Activated CD8-positive, alpha-beta T cell treated with anti-CD3 and anti-CD28 coated beads, Interleukin-2, amount 10 ng/mL, durations not matched to agents 7 days and 5 days (primary cell): Measurements from ENCODE around the gene KLHDC8B. TPM values are rescaled to one million over a fixed set of nuclear protein-coding genes. Genes with fewer than 3 reads are reported as not detected.

ENCODE experiments used
- ATAC-seq: fragments of 150-1000 bp; cut with Tn5 transposase; one replicate; pipeline ENCODE4 v1.10.0; 2021; ENCODE audit warnings: moderate library complexity
- CTCF ChIA-PET: fragments of 350-600 bp; sonication (Branson Sonifier 250); formaldehyde crosslinking; loops from one replicate; lab custom pipeline; 2021; ENCODE audit warnings: antibody characterized with exemption; lab: Charles Lee
- POLR2A ChIA-PET: fragments of 350-600 bp; sonication (Branson Sonifier 250); formaldehyde crosslinking; loops from one replicate; lab custom pipeline; 2021; ENCODE audit warnings: antibody characterized with exemption; lab: Charles Lee
- DNase-seq: peaks from one replicate; pipeline ENCODE4 v3.0.0-alpha.2; 2020
- H3K27ac Mint-ChIP-seq: one replicate; pipeline ENCODE4 v1.8.0; 2021; ENCODE audit warnings: mild to moderate bottlenecking, mixed read lengths
- H3K27me3 Mint-ChIP-seq: one replicate; pipeline ENCODE4 v1.8.0; 2021; ENCODE audit warnings: low read depth, mixed read lengths
- H3K36me3 Mint-ChIP-seq: one replicate; pipeline ENCODE4 v1.8.0; 2021; ENCODE audit warnings: low read depth, mixed read lengths
- H3K4me1 Mint-ChIP-seq: one replicate; pipeline ENCODE4 v1.8.0; 2021; ENCODE audit warnings: low read depth, mixed read lengths
- H3K4me3 Mint-ChIP-seq: one replicate; pipeline ENCODE4 v1.8.0; 2021; ENCODE audit warnings: mild to moderate bottlenecking, mixed read lengths
- H3K9me3 Mint-ChIP-seq: one replicate; pipeline ENCODE4 v1.8.0; 2022; ENCODE audit warnings: mixed read lengths; ENCODE audit not compliant: insufficient read depth
- total RNA-seq, 2 experiments: library from RNA; stranded (reverse); gene quantifications; one replicate each; pipeline ENCODE4 v1.2.3, GENCODE V29; 2021

KLHDC8B gene
- total RNA-seq, 2 experiments from 2014 or later: 0.81 to 1.2 TPM

GRCh38 chr3:49133226-49133951, 38.0 kb upstream of the KLHDC8B start:
- no peak overlapping the region for H3K4me3 Mint-ChIP-seq
- H3K27me3 Mint-ChIP-seq: peaks cover 14% of the 10 kb centered on the region
- ATAC-seq (no peak), DNase-seq (no peak)
- peaks cover 13% of the 10 kb centered on the region for H3K4me1 Mint-ChIP-seq
- H3K36me3 Mint-ChIP-seq: no peaks in the 10 kb centered on the region
- ChIA-PET CTCF (interaction anchor here (1.0 kb wide), 1 partner anchor 316 kb away, joined by 3 read pairs; no protein-coding TSS in a partner anchor), POLR2A (no interaction called here)
- no peak overlapping the region for H3K27ac Mint-ChIP-seq
- H3K9me3 Mint-ChIP-seq: no peaks in the 10 kb centered on the region

GRCh38 chr3:49134471-49135265, 36.7 kb upstream of the KLHDC8B start:
- peaks cover 8% of the 10 kb centered on the region for H3K4me1 Mint-ChIP-seq
- no peak overlapping the region for H3K4me3 Mint-ChIP-seq
- DNase-seq (no peak), ATAC-seq (no peak)
- POLR2A ChIA-PET: no interaction called here
- no peaks in the 10 kb centered on the region for H3K36me3 Mint-ChIP-seq
- CTCF ChIA-PET: no interaction called here
- no peak overlapping the region for H3K27ac Mint-ChIP-seq
- peaks cover 14% of the 10 kb centered on the region for H3K27me3 Mint-ChIP-seq
- H3K9me3 Mint-ChIP-seq: no peaks in the 10 kb centered on the region

- Mint-ChIP-seq H3K36me3 (no peaks in the 10 kb centered on the region), H3K4me1 (peaks cover 8% of the 10 kb centered on the region), H3K4me3 (no peak overlapping the region), H3K27ac (no peak overlapping the region), H3K27me3 (peaks cover 14% of the 10 kb centered on the region), H3K9me3 (no peaks in the 10 kb centered on the region)
- DNase-seq: no peak
- ChIA-PET POLR2A (no interaction called here), CTCF (no interaction called here)
- ATAC-seq: no peak
Measured at GRCh38 chr3:49135499-49135898, 35.9 kb upstream of the KLHDC8B start.

GRCh38 chr3:49140080-49140479, 31.3 kb upstream of the KLHDC8B start:
- Mint-ChIP-seq H3K9me3 (no peaks in the 10 kb centered on the region), H3K4me3 (no peak overlapping the region), H3K4me1 (peaks cover 2% of the 10 kb centered on the region), H3K27me3 (peaks cover 4% of the 10 kb centered on the region), H3K27ac (no peak overlapping the region), H3K36me3 (no peaks in the 10 kb centered on the region)
- DNase-seq (no peak), ATAC-seq (no peak)
- POLR2A ChIA-PET: no interaction called here
- CTCF ChIA-PET: no interaction called here

GRCh38 chr3:49148159-49148558, 23.2 kb upstream of the KLHDC8B start:
- no peaks in the 10 kb centered on the region for H3K9me3 Mint-ChIP-seq
- no peak for DNase-seq
- ChIA-PET POLR2A (no interaction called here), CTCF (no interaction called here)
- H3K27ac Mint-ChIP-seq: no peak overlapping the region
- no peaks in the 10 kb centered on the region for H3K36me3 Mint-ChIP-seq
- no peak for ATAC-seq
- no peaks in the 10 kb centered on the region for H3K4me1 Mint-ChIP-seq
- no peaks in the 10 kb centered on the region for H3K27me3 Mint-ChIP-seq
- H3K4me3 Mint-ChIP-seq: no peak overlapping the region

GRCh38 chr3:49151610-49152009, 19.8 kb upstream of the KLHDC8B start:
- CTCF ChIA-PET: no interaction called here
- POLR2A ChIA-PET: interaction anchor here (0.7 kb wide), 1 partner anchor 30 kb away, joined by 3 read pairs; no protein-coding TSS in a partner anchor
- H3K27ac Mint-ChIP-seq: no peak overlapping the region
- no peaks in the 10 kb centered on the region for H3K4me1 Mint-ChIP-seq
- no peak overlapping the region for H3K4me3 Mint-ChIP-seq
- H3K27me3 Mint-ChIP-seq: no peaks in the 10 kb centered on the region
- ATAC-seq (no peak), DNase-seq (no peak)
- H3K9me3 Mint-ChIP-seq: no peaks in the 10 kb centered on the region
- H3K36me3 Mint-ChIP-seq: no peaks in the 10 kb centered on the region

GRCh38 chr3:49153349-49153912, 18.0 kb upstream of the KLHDC8B start:
- no peak for ATAC-seq
- H3K9me3 Mint-ChIP-seq: no peaks in the 10 kb centered on the region

GRCh38 chr3:49157289-49157688, 14.1 kb upstream of the KLHDC8B start:
- no peak overlapping the region for H3K4me3 Mint-ChIP-seq
- H3K27me3 Mint-ChIP-seq: no peaks in the 10 kb centered on the region
- H3K36me3 Mint-ChIP-seq: peaks cover 2% of the 10 kb centered on the region
- ChIA-PET CTCF (interaction anchor here (0.6 to 2.1 kb wide), 13 partner anchors 14 to 170 kb away, joined by 3 to 11 read pairs (median 3); partner anchors contain the start of genes KLHDC8B, NDUFAF3 and USP19), POLR2A (no interaction called here)
- DNase-seq: no peak
- peaks cover 14% of the 10 kb centered on the region for H3K4me1 Mint-ChIP-seq
- no peak for ATAC-seq
- no peaks in the 10 kb centered on the region for H3K9me3 Mint-ChIP-seq
- H3K27ac Mint-ChIP-seq: no peak overlapping the region

More at GRCh38 chr3:49153349-49153912, 18.0 kb upstream of the KLHDC8B start:
- DNase-seq: no peak
- Mint-ChIP-seq H3K4me1 (peaks cover 2% of the 10 kb centered on the region), H3K4me3 (no peak overlapping the region), H3K27me3 (no peaks in the 10 kb centered on the region), H3K36me3 (no peaks in the 10 kb centered on the region), H3K27ac (no peak overlapping the region)
- POLR2A ChIA-PET: interaction anchor here (0.6 kb wide), 1 partner anchor 11 kb away, joined by 4 read pairs; no protein-coding TSS in a partner anchor
- CTCF ChIA-PET: interaction anchor here (0.7 kb wide), 1 partner anchor 437 kb away, joined by 3 read pairs; no protein-coding TSS in a partner anchor

GRCh38 chr3:49158103-49158709, 13.2 kb upstream of the KLHDC8B start:
- CTCF ChIA-PET: interaction anchor here (1.0 to 1.9 kb wide), 9 partner anchors 13 to 171 kb away, joined by 3 to 11 read pairs (median 3); partner anchors contain the start of genes KLHDC8B and USP19
- peaks cover 6% of the 10 kb centered on the region for H3K36me3 Mint-ChIP-seq
- DNase-seq (peak; percentile 76), ATAC-seq (peak; percentile 80)
- no peaks in the 10 kb centered on the region for H3K27me3 Mint-ChIP-seq
- no peak overlapping the region for H3K27ac Mint-ChIP-seq
- no peak overlapping the region for H3K4me3 Mint-ChIP-seq
- H3K9me3 Mint-ChIP-seq: no peaks in the 10 kb centered on the region
- H3K4me1 Mint-ChIP-seq: peaks cover 20% of the 10 kb centered on the region
- POLR2A ChIA-PET: no interaction called here

- POLR2A ChIA-PET: no interaction called here
- ATAC-seq: no peak
- H3K4me3 Mint-ChIP-seq: no peak overlapping the region
- CTCF ChIA-PET: interaction anchor here (1.0 to 1.9 kb wide), 6 partner anchors 12 to 171 kb away, joined by 3 to 11 read pairs (median 8); partner anchors contain the start of genes KLHDC8B and USP19
- no peaks in the 10 kb centered on the region for H3K9me3 Mint-ChIP-seq
- peaks cover 22% of the 10 kb centered on the region for H3K4me1 Mint-ChIP-seq
- peaks cover 12% of the 10 kb centered on the region for H3K36me3 Mint-ChIP-seq
- no peak for DNase-seq
- no peaks in the 10 kb centered on the region for H3K27me3 Mint-ChIP-seq
- no peak overlapping the region for H3K27ac Mint-ChIP-seq
Measured at GRCh38 chr3:49158792-49159191, 12.6 kb upstream of the KLHDC8B start.

- ChIA-PET POLR2A (no interaction called here), CTCF (interaction anchor here (1.8 to 3.6 kb wide), 2 partner anchors 10 to 288 kb away, joined by 5 to 13 read pairs; partner anchors contain the start of gene KLHDC8B)
- ATAC-seq: no peak
- Mint-ChIP-seq H3K4me1 (peaks cover 42% of the 10 kb centered on the region), H3K9me3 (no peaks in the 10 kb centered on the region), H3K4me3 (no peak overlapping the region), H3K27me3 (no peaks in the 10 kb centered on the region), H3K36me3 (peaks cover 32% of the 10 kb centered on the region), H3K27ac (no peak overlapping the region)
- no peak for DNase-seq
Measured at GRCh38 chr3:49161197-49161596, 10.2 kb upstream of the KLHDC8B start.
